HG03280 (cell line): ENCODE results near the gene HYAL2.

Experiments used
- ATAC-seq: cut with Tn5 transposase; IDR thresholded peaks from one replicate; pipeline ENCODE4 v1.9.1; 2021; ENCODE audit warnings: mild to moderate bottlenecking, moderate library complexity; ENCODE audit not compliant: unreplicated experiment

The HYAL2 gene

GRCh38 chr3:50331364-50331907 is 8.9 kb upstream of the HYAL2 start:
- no peak for ATAC-seq

- ATAC-seq, result no peak
These were observed 7.8 kb upstream of the HYAL2 start for GRCh38 chr3:50330330-50330729.

- ATAC-seq, result peak; percentile 86
These were observed 5.6 kb upstream of the HYAL2 start, which contains the start of gene TUSC2 for GRCh38 chr3:50327943-50328691. Gene TUSC2 (minus strand): TSS chr3:50328223. CDS start chr3:50328099, 124 bp downstream.

- no peak for ATAC-seq
These were observed 4.6 kb upstream of the HYAL2 start for GRCh38 chr3:50327129-50327528.

- no peak for ATAC-seq
These were observed 3.6 kb upstream of the HYAL2 start for GRCh38 chr3:50326182-50326541.

DNA sequence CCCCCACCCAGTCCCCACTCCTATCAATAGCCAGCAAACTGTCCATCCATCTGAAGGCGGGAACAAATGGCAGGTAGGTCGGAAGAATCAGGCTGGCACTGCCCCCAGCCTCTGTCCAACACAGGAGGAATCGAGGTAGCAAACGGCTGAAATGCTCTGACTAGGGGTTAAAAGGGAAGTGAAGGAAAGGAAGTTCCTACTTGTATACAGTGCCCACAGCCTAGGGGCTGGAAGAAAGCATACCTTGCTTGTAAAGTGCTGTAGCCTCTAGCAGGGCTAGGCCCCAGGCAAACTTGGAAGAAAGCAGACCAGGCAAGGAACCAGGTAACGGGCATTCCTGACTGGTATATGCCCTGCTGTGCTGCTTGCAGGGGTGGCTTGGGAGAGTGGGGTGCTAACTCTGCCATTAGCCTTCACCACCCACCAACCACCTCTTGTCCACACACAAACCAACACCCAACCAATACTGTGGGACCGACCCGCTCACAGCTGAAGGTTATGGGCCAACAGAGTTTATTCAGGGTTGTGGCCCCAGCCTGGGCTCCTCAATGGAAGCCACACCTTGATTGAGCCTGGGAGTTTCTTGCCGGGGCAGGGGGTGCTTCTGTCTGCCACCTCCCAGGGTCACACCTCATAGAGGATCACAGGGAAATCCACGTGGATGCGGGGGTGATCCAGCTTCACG is 3.1 kb upstream of the HYAL2 start:
- ATAC-seq, result no peak

DNA sequence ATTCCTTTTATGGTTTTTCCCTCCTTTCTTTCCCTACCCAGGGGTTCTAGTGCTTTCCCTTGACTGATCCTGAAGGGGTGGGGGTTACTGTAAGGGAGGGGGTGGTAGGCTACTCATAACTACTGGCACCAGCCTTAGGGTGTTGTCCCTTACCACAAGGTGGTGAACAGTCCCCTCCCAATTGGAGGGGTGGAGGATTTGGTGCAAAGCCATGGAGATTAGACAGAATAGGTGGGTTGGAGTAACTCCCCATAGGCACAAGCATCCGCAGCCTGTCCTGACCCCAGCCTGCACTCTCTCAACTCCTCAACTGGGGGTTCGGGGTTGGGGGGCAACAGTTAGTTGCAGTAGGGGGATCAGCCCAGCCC is 2.6 kb upstream of the HYAL2 start:
- no peak for ATAC-seq

GRCh38 chr3:50324351-50325112 is 2.0 kb upstream of the HYAL2 start:
- no peak for ATAC-seq

- no peak for ATAC-seq
These were observed 1.2 kb upstream of the HYAL2 start for GRCh38 chr3:50323614-50324199.

GRCh38 chr3:50323092-50323600 is 601 bp upstream of the HYAL2 start:
- ATAC-seq, result no peak

GRCh38 chr3:50322115-50322385 is 495 bp downstream of the HYAL2 start:
- no peak for ATAC-seq

GRCh38 chr3:50321336-50322114 is 1.0 kb downstream of the HYAL2 start:
- ATAC-seq, result peak; percentile 74

DNA sequence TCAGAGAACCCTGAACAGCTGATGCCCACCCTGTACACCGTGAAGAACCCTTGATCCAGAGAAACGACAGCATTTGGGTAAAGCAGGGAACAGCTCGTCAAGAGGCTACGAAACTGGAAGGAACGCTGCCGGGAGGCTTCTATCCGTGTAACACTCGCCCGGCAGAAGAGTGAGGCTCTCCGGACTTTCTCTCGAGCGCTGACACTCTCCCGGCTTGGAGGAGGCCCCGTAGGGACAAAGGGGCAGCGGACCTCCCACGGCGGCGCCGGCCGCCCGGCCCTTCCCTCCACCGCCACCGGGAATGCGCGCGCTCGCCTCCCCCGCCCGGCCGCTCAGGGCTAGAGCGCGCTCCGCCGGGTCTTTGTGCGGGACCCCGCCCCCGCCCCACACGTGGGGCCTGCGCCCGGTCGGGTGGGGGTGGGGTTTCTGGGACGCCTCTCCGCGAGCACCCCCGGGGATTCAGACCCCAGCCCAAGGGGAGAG is 1.7 kb downstream of the HYAL2 start:
- ATAC-seq, result peak; percentile 49

DNA sequence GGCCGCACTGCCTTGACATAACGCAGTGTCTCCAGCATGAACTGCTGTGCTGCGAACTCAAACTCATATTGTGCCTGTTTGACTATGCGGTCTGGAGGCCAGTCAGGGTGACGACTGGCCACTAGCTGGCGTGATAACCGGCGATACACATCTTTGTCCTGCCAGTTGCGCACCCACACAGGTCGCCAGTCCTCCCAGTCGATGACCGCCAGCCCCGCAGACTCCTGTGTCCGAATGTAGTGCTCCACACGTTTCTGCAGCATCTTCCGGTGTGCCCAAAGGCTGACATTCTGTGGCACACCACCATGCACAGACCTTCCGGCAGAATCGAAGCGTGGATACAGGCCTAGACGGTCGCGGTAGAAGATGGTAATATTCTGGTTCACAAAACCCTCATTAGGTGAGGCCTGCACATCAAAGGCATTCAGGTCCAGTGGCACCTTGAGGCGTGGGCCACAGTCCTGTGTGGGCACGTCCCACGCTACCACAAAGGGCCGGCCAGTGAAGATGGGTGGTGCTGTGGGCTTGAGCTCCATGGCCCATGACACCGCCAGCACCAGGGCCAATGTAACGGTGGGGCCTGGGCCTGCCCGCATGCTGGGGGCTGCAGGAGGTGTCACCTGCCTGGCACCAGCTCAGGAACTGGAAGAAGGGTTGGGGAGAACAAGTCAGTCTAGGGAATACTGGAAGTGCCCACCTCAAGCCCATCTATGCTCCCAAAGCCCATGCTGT is 2.5 kb downstream of the HYAL2 start:
- no peak for ATAC-seq

DNA sequence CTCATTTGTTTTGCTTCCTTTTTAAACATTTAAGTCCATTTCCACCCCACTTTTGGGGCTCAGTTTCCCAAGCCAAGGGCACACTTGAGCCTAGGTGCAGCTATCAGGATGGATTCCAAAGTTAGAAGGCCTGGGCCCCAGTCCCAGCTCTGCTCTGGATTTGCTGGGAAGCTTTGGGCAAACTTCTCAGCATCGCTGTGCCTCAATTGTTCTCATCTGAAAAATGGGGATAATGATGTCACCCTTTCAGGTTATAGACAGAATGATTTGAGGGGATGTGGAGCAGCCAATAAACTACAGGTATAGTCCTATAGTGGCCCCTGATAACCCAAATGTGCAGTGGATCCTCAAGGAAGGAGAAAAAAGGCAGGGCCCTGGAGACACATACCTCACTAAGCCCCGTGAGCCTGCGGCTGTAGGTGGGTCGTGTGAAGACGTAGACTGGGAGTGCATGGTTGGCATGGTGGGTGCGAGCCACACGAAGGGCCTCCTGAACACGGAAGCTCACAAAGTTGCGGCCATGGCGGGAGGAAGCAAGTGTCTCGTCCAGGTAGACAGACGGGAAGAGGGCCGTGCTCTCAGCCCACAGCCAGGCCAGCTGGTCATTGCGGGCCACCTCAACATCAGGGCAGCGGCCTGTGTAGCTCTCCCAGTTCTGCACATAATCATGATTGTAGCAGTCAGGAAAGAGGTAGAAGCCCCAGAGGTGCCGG is 3.2 kb downstream of the HYAL2 start:
- no peak for ATAC-seq

DNA sequence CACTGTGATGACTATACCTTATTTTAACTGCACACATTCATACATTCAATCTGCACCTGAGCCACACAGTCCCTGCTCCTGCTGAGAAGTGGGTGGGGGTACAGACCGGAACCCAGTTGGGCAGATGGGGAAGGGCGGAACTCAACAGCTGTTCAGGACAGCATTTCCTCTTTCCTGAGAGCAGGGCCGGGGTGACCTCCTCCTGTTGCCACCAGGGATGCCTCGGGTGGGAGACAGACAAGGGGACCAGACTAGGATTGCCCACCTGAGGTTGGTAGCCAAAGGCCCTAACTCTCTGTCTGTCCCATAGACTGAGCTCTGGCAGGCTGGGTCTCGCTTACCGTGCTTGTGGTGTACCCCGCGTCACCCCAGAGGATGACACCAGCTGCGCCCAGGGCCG is 3.9 kb downstream of the HYAL2 start:
- ATAC-seq, result no peak

DNA sequence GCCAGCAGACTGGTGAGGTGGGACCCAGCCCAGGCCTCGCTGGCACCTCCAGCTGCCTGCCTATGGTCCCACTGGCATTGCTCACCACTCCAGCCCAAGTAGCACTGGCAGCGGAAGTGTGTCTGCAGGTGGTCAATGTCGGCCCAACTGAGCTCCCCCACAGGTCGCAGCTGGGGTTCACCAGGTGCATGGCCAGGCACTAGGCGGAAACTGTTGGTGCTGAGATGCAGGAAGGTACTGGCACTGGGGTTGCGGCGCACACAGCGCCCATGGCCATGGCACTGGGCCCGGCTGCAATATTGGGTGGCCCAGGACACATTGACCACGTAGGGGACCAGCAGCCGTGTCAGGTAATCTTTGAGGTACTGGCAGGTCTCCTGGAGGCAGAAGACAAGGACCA is 4.4 kb downstream of the HYAL2 start:
- ATAC-seq, result no peak

DNA sequence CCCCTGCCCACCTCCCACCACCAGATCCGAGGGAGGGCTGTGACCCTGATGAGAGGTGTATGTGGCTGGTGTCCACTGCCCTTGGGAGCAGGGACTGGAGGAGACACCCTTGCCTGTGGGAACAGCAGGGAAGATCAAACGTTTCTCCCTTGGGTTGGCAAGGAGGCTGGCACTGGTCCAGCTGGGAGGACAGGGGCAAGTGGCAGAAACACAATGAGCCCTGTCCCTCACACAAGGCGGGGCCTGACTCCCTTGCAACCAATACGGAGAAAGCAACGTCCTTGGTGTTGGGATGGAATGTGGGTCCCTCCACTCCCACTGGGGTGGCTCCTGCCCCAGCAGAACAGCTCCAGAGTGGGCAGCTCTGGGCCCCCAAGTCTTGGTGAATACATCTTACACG is 5.2 kb downstream of the HYAL2 start:
- ATAC-seq, result no peak

DNA sequence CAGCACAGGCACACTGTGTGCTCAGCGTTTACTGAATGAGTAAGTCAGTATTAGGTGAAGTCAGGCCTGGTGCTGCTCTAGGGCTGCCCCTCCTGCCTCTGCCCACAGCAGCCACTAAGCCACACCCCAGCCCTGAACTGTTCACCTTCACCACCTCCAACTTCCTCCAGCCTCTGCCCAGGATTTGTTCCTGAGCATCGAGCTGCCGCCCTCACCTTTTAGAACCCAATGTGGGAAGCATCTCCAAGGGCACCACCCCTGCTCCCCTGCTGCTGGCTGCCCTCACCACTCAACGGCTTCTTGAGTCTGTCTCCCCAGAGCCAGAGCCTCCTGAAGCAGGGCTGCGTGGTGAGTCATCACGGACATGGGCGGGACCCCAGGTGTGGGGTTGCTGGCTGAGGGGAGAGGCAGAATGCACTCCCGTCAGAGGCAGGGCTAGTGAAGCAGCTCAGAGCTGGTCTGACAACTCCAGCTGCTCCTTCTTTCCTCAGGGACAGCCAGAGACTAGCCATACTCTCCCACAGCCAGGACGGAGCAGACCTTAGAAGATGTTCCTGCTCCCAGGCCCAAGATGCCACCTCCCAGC is 5.8 kb downstream of the HYAL2 start:
- no peak for ATAC-seq
